CD4-positive, alpha-beta T cell treated with Interleukin-4 for 4 hours (primary cell): ENCODE data around the gene ZNF679.
A peak's percentile ranks its signal among the peaks of the same experiment; 100 is the strongest.
"Not testable (repeated sequence)": the region's sequence is repeated elsewhere in the genome, so short reads cannot be mapped to it uniquely, and the experiment has no call there.

Experiments used
- DNase-seq: peaks from one replicate; pipeline ENCODE4 v3.0.0-alpha.2; 2020

The ZNF679 gene

GRCh38 chr7:64228174-64228573, at the start of gene ZNF679:
TSS of gene ZNF679 (plus strand) at chr7:64228474. CDS start at chr7:64249118, 20,644 bp downstream.
- not testable (repeated sequence) for DNase-seq

GRCh38 chr7:64180989-64181388, 47.3 kb upstream of the ZNF679 start:
- DNase-seq = no peak

GRCh38 chr7:64181586-64181985, 46.7 kb upstream of the ZNF679 start:
- DNase-seq = no peak

- DNase-seq = no peak
These were observed 46.1 kb upstream of the ZNF679 start for GRCh38 chr7:64182036-64182790.

- peak; percentile 2 for DNase-seq
These were observed 45.0 kb upstream of the ZNF679 start for GRCh38 chr7:64183126-64183742.

GRCh38 chr7:64183827-64184372, 44.4 kb upstream of the ZNF679 start:
- DNase-seq = no peak

GRCh38 chr7:64184376-64184775, 43.9 kb upstream of the ZNF679 start:
- DNase-seq = no peak

GRCh38 chr7:64187408-64187807, 40.9 kb upstream of the ZNF679 start:
- DNase-seq = no peak

GRCh38 chr7:64192148-64192704, 36.0 kb upstream of the ZNF679 start:
- no peak for DNase-seq

GRCh38 chr7:64192775-64193174, 35.5 kb upstream of the ZNF679 start:
- DNase-seq = no peak

- DNase-seq = no peak
These were observed 21.4 kb upstream of the ZNF679 start, which contains the start of gene ZNF735 for GRCh38 chr7:64206903-64207302. TSS of gene ZNF735 (plus strand) at chr7:64207203. CDS start at chr7:64207203, 0 bp downstream.

- DNase-seq = not testable (repeated sequence)
These were observed 8.5 kb upstream of the ZNF679 start for GRCh38 chr7:64219710-64220298.

GRCh38 chr7:64223366-64223765, 4.9 kb upstream of the ZNF679 start:
- DNase-seq = no peak

- DNase-seq = no peak
These were observed 38.2 kb downstream of the ZNF679 start for GRCh38 chr7:64266341-64266919.

GRCh38 chr7:64277630-64278029, 49.4 kb downstream of the ZNF679 start:
- DNase-seq = no peak

- no peak for DNase-seq
These were observed 66.6 kb downstream of the ZNF679 start for GRCh38 chr7:64294701-64295420.

GRCh38 chr7:64297418-64297817, 69.1 kb downstream of the ZNF679 start:
- DNase-seq = not testable (repeated sequence)

- DNase-seq = no peak
These were observed 72.5 kb downstream of the ZNF679 start for GRCh38 chr7:64300641-64301405.

GRCh38 chr7:64307254-64308015, 79.2 kb downstream of the ZNF679 start:
- DNase-seq = peak; percentile 96

- no peak for DNase-seq
These were observed 79.7 kb downstream of the ZNF679 start for GRCh38 chr7:64308016-64308270.

- no peak for DNase-seq
These were observed 82.2 kb downstream of the ZNF679 start for GRCh38 chr7:64310426-64310825.
